GM10248 (cell line): ENCODE measurements around the gene NUMBL.

Source experiments
- CTCF ChIA-PET: fragments of 300-600 bp; sonication (Branson Sonifier 250); formaldehyde crosslinking; extraction: SDS; loops from one replicate; lab custom pipeline; 2021; ENCODE audit warnings: antibody characterized with exemption; lab: Yijun Ruan, JAX
- POLR2A ChIA-PET: fragments of 350-650 bp; sonication (Branson Sonifier 250); formaldehyde crosslinking; extraction: SDS; loops from one replicate; lab custom pipeline; 2020; ENCODE audit warnings: antibody characterized with exemption; lab: Yijun Ruan, JAX
- DNase-seq: peaks from one replicate; pipeline ENCODE4 v3.0.0; 2012; ENCODE audit errors: extremely low spot score
- TF ChIP-seq, protein P1 (sequence below): IDR thresholded peaks from 2 replicates; pipeline ENCODE4 v1.5.1; 2012; ENCODE audit warnings: mild to moderate bottlenecking, low read depth; ENCODE audit errors: extremely low read depth, missing control alignments, control extremely low read depth

Gene NUMBL

DNA sequence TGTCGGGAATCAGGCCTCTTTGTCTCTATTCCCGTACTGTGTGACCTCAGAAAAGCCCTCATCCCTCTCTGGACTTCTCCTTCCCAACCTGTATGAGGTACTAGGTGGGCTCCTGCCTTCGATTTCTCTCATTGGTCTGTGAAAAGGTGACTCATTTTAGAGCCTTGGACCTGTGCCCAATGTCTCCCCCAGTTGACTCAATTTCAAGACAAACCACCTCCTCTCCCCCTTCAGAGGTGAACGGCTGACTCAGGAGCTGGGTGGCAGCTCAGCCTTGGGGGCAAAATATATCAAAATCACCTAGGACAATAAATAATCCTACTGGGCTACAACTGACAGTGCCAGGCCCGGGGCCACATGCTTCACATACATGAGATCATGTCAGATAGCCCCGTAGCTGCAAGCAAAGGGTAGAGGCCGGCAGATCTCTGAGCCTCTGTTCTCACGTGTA is 25.6 kb upstream of the NUMBL start:
- ChIA-PET CTCF (interaction anchor here (0.9 to 1.3 kb wide), 5 partner anchors 13 to 295 kb away, joined by 3 to 6 read pairs (median 3); no protein-coding TSS in a partner anchor), POLR2A (interaction anchor here (1.1 to 1.3 kb wide), 2 partner anchors 62 to 83 kb away, joined by 3 read pairs; partner anchors contain the start of gene EGLN2)
- TF ChIP-seq, protein P1, sequence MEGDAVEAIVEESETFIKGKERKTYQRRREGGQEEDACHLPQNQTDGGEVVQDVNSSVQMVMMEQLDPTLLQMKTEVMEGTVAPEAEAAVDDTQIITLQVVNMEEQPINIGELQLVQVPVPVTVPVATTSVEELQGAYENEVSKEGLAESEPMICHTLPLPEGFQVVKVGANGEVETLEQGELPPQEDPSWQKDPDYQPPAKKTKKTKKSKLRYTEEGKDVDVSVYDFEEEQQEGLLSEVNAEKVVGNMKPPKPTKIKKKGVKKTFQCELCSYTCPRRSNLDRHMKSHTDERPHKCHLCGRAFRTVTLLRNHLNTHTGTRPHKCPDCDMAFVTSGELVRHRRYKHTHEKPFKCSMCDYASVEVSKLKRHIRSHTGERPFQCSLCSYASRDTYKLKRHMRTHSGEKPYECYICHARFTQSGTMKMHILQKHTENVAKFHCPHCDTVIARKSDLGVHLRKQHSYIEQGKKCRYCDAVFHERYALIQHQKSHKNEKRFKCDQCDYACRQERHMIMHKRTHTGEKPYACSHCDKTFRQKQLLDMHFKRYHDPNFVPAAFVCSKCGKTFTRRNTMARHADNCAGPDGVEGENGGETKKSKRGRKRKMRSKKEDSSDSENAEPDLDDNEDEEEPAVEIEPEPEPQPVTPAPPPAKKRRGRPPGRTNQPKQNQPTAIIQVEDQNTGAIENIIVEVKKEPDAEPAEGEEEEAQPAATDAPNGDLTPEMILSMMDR = no peak
- no peak for DNase-seq

DNA sequence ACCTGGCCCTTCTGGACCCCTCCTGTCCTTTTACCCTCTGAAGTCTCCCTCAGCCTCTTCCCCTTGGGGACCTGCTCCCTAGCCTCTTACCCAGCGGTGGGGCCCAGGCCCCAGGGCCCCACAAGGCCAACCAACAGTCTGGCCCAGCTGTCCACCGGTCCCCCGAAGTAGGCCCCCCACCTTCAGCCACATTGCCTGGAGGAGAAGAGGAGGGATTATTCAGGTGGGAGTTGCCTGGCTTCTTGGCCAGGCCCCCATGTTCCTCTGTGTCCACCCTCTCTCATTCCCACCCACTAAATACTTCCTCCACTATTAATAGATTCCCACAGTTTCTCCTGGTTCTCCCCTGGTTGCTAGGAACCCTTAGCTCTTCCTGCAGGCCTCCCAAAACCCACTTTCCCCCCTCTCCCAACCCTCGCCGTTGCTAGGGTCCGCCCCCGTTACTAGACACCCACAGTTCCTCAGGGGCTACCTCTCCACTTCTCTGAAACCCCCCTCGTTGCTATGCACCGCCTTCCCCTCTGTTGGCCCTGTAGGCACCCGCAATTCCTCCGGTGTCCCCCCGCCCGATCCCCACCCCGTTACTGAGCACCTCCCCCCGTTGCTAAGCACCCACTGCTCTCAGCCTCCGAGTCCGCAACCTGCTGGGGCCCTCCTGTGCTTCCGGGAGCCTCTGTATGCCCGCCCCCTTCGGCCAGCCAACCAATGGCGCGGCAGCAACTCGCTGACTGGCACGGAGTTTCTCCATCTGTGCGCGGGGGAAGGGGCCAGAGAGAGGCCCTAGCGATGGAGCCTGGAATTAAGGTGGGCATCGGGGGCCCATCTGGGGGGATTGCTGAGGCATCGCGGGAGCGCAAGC is 24.2 kb upstream of the NUMBL start:
- ChIA-PET CTCF (interaction anchor here (1.2 to 1.5 kb wide), 3 partner anchors 9 to 84 kb away, joined by 3 to 4 read pairs (median 4); partner anchors contain the start of gene EGLN2), POLR2A (interaction anchor here (0.6 kb wide), 1 partner anchor 144 kb away, joined by 7 read pairs; no protein-coding TSS in a partner anchor)
- TF ChIP-seq, protein P1 = peak; percentile 3
- peak; percentile 96 for DNase-seq

DNA sequence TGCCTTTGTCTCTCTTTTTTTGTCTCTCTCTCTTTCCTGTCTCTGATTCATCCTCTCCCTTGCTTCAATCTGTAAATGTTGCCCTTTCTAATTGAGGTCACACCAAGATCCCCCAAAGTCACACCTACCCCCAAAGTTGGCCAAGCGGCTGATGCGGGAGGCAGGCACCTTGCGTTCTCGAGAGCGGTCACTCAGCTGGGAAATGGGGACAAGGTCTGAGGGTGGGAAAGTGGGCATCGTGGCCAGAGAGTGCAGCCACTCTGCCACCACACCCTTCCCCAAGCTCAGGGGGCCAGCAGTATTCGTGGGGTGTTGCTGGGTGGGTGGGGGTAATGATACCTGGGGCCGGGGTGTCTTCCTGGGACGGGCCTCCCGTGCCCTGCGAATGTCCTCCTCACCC is 23.5 kb upstream of the NUMBL start:
- DNase-seq = no peak
- ChIA-PET POLR2A (interaction anchor here (0.6 to 0.7 kb wide), 2 partner anchors 143 to 162 kb away, joined by 3 to 7 read pairs; no protein-coding TSS in a partner anchor), CTCF (interaction anchor here (1.2 to 1.5 kb wide), 3 partner anchors 9 to 85 kb away, joined by 3 to 4 read pairs (median 4); partner anchors contain the start of gene EGLN2)
- TF ChIP-seq, protein P1 = no peak

DNA sequence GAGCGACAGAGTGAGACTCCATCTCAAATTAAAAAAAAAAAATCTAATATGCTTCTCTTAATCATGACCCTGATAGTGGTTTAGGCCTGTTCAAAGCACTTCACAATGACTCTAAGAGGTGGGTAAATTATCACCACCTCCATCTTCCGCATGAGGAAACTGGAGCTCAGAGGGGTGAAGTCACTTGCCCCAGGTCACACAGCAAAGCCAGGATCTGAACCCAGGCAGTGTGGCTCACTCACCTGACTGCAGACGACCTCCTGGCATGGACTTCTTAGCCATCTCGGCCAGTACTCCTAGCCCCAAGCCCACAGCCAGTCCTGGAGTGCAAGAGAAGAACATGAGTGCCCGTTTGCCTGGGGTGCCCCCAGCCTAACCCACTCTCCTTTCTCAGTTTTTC is 19.4 kb upstream of the NUMBL start:
- ChIA-PET POLR2A (no interaction called here), CTCF (interaction anchor here (1.2 kb wide), 1 partner anchor 10 kb away, joined by 4 read pairs; no protein-coding TSS in a partner anchor)
- TF ChIP-seq, protein P1 = no peak
- DNase-seq = no peak

DNA sequence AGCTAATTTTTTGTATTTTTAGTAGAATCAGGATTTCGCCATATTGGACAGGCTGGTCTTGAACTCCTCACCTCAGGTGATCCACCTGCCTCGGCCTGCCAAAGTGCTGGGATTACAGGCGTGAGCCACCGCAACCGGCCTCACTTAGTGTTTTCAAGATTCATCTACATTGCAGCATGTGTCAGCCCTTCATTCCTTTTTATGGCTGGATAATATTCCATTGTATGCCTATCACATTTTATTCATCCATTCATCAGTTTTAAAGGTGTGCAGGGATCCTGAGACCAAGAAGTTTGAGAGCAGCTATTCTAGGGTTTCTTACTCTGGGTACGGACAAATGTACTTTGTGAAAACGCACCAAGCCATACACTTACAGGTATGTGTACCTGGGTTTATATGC is 17.2 kb upstream of the NUMBL start:
- TF ChIP-seq, protein P1 = no peak
- CTCF ChIA-PET = no interaction called here
- DNase-seq = no peak
- POLR2A ChIA-PET = interaction anchor here (1.0 to 1.1 kb wide), 2 partner anchors 15 to 842 kb away, joined by 3 to 4 read pairs; no protein-coding TSS in a partner anchor

DNA sequence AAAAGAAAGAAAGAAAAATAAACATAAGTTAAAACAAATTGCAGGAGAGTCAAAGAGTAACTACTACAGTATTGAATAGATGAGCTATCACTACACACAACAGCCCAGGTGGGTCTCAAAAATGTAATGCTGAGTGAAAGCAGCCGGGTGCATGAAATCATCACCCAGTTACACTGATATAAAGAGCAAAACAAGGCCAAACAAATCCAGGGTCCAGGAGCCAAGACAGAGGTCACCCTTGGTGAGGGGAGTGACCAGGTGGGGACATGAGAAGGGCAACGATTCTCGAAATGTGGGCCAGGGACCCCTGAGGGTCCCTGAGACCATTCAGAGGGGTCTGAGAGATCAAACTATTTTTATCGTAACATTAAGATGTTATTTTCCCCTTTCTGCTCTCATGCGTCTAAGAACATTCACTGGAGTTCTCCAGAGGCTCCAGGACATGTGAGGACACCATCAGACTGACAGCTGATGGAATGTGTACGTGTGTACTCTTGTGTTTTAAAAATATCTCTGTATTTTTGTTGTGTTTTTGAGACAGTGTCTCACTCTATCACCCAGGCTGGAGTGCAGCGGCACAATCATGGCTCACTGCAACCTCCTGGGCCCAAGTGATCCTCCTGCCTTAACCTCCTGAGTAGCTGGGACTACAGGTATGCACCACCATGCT is 15.6 kb upstream of the NUMBL start:
- DNase-seq = no peak
- POLR2A ChIA-PET = no interaction called here
- TF ChIP-seq, protein P1 = no peak
- CTCF ChIA-PET = interaction anchor here (1.0 kb wide), 1 partner anchor 43 kb away, joined by 3 read pairs; no protein-coding TSS in a partner anchor
